HEK293 (cell line): ENCODE data around the gene SNX21.

Experiments
- ATF2 ChIP-seq: fragments of 450-650 bp; formaldehyde crosslinking; IDR thresholded peaks from 2 replicates; pipeline ENCODE4 v1.5.1; 2016; ENCODE audit warnings: missing biosample characterization, missing genetic modification characterization, low read depth
- INSM2 ChIP-seq: fragments of 450-650 bp; formaldehyde crosslinking; IDR thresholded peaks from 2 replicates; pipeline ENCODE4 v1.5.1; 2016; ENCODE audit warnings: missing biosample characterization, missing genetic modification characterization
- KLF10 ChIP-seq: fragments of 450-650 bp; IDR thresholded peaks from 2 replicates; pipeline ENCODE4 v1.5.1; 2018; ENCODE audit warnings: missing biosample characterization, mild to moderate bottlenecking, missing genetic modification characterization
- PRDM1 ChIP-seq: fragments of 450-650 bp; formaldehyde crosslinking; IDR thresholded peaks from 2 replicates; pipeline ENCODE4; 2016; ENCODE audit warnings: missing biosample characterization, missing genetic modification characterization
- REPIN1 ChIP-seq: fragments of 450-650 bp; formaldehyde crosslinking; IDR thresholded peaks from 2 replicates; pipeline ENCODE4 v1.5.1; 2017; ENCODE audit warnings: missing biosample characterization, missing genetic modification characterization, low read depth
- SP2 ChIP-seq: fragments of 450-650 bp; formaldehyde crosslinking; IDR thresholded peaks from 2 replicates; pipeline ENCODE4 v1.5.1; 2016; ENCODE audit warnings: missing biosample characterization, missing genetic modification characterization
- SP7 ChIP-seq: fragments of 450-650 bp; formaldehyde crosslinking; IDR thresholded peaks from 2 replicates; pipeline ENCODE4 v1.5.1; 2016; ENCODE audit warnings: missing biosample characterization, missing genetic modification characterization
- WT1 ChIP-seq: fragments of 450-650 bp; formaldehyde crosslinking; IDR thresholded peaks from 2 replicates; pipeline ENCODE4 v1.5.1; 2016; ENCODE audit warnings: missing biosample characterization, missing genetic modification characterization
- ZBTB11 ChIP-seq: fragments of 450-650 bp; formaldehyde crosslinking; conservative IDR thresholded peaks from 2 replicates; pipeline ENCODE4 v1.5.1; 2016; ENCODE audit warnings: low read depth, missing biosample characterization, missing genetic modification characterization
- ZBTB20 ChIP-seq: fragments of 450-650 bp; formaldehyde crosslinking; IDR thresholded peaks from 2 replicates; pipeline ENCODE4 v1.5.1; 2016; ENCODE audit warnings: missing biosample characterization, missing genetic modification characterization
- ZNF112 ChIP-seq: fragments of 450-650 bp; formaldehyde crosslinking; IDR thresholded peaks from 2 replicates; pipeline ENCODE4 v1.5.0; 2017; ENCODE audit warnings: missing biosample characterization, missing genetic modification characterization
- ZNF132 ChIP-seq: fragments of 450-650 bp; formaldehyde crosslinking; IDR thresholded peaks from 2 replicates; pipeline ENCODE4 v1.5.1; 2017; ENCODE audit warnings: missing biosample characterization, missing genetic modification characterization, borderline replicate concordance
- ZNF148 ChIP-seq: fragments of 450-650 bp; formaldehyde crosslinking; IDR thresholded peaks from 2 replicates; pipeline ENCODE4 v1.5.0; 2017; ENCODE audit warnings: missing biosample characterization, missing genetic modification characterization, borderline replicate concordance
- ZNF169 ChIP-seq: fragments of 450-650 bp; formaldehyde crosslinking; IDR thresholded peaks from 2 replicates; pipeline ENCODE4 v1.5.1; 2016; ENCODE audit warnings: missing biosample characterization, missing genetic modification characterization
- ZNF280C ChIP-seq: fragments of 450-650 bp; formaldehyde crosslinking; IDR thresholded peaks from 2 replicates; pipeline ENCODE4 v1.5.1; 2016; ENCODE audit warnings: missing biosample characterization, missing genetic modification characterization
- ZNF354C ChIP-seq: fragments of 450-650 bp; formaldehyde crosslinking; IDR thresholded peaks from 2 replicates; pipeline ENCODE4 v1.5.1; 2016; ENCODE audit warnings: missing biosample characterization, missing genetic modification characterization, low read depth, borderline replicate concordance
- ZNF433 ChIP-seq: fragments of 450-650 bp; formaldehyde crosslinking; IDR thresholded peaks from 2 replicates; pipeline ENCODE4 v1.5.1; 2016; ENCODE audit warnings: missing biosample characterization, missing genetic modification characterization, low read depth
- ZNF48 ChIP-seq: fragments of 450-650 bp; formaldehyde crosslinking; IDR thresholded peaks from 2 replicates; pipeline ENCODE4 v1.5.1; 2016; ENCODE audit warnings: missing biosample characterization, missing genetic modification characterization
- ZNF529 ChIP-seq: fragments of 450-650 bp; formaldehyde crosslinking; IDR thresholded peaks from 2 replicates; pipeline ENCODE4 v1.5.1; 2017; ENCODE audit warnings: missing genetic modification characterization, missing biosample characterization; ENCODE audit not compliant: insufficient replicate concordance
- ZNF544 ChIP-seq: fragments of 450-650 bp; formaldehyde crosslinking; IDR thresholded peaks from 2 replicates; pipeline ENCODE4 v1.5.0; 2017; ENCODE audit warnings: missing biosample characterization, missing genetic modification characterization
- ZNF585B ChIP-seq: fragments of 450-650 bp; formaldehyde crosslinking; IDR thresholded peaks from 2 replicates; pipeline ENCODE4 v1.5.1; 2016; ENCODE audit warnings: missing biosample characterization, missing genetic modification characterization
- ZNF600 ChIP-seq: fragments of 450-650 bp; formaldehyde crosslinking; IDR thresholded peaks from 2 replicates; pipeline ENCODE4 v1.5.1; 2016; ENCODE audit warnings: missing biosample characterization, missing genetic modification characterization
- ZNF654 ChIP-seq: fragments of 450-650 bp; formaldehyde crosslinking; IDR thresholded peaks from 2 replicates; pipeline ENCODE4 v1.5.1; 2016; ENCODE audit warnings: low read depth, missing biosample characterization, missing genetic modification characterization
- ZNF692 ChIP-seq: fragments of 450-650 bp; formaldehyde crosslinking; IDR thresholded peaks from 2 replicates; pipeline ENCODE4 v1.5.1; 2016; ENCODE audit warnings: missing biosample characterization, missing genetic modification characterization
- ZNF791 ChIP-seq: fragments of 450-650 bp; formaldehyde crosslinking; IDR thresholded peaks from 2 replicates; pipeline ENCODE4 v1.5.1; 2016; ENCODE audit warnings: missing biosample characterization, missing genetic modification characterization
- ZNF792 ChIP-seq: fragments of 450-650 bp; formaldehyde crosslinking; IDR thresholded peaks from 2 replicates; pipeline ENCODE4 v1.5.1; 2016; ENCODE audit warnings: missing biosample characterization, missing genetic modification characterization
- ZSCAN16 ChIP-seq: fragments of 450-650 bp; formaldehyde crosslinking; IDR thresholded peaks from 2 replicates; pipeline ENCODE4 v1.5.1; 2016; ENCODE audit warnings: missing biosample characterization, missing genetic modification characterization

The SNX21 gene

GRCh38 chr20:45857114-45857881, 23.7 kb downstream of the SNX21 start, which contains the start of the genes ACOT8 and ZSWIM3 (continued):
- no peak for TF ChIP-seq ZNF132 (tag by site-specific recombination)
- no peak for TF ChIP-seq ZSCAN16 (tag by site-specific recombination)
- TF ChIP-seq ZNF280C (tag by site-specific recombination), result no peak
- TF ChIP-seq ZNF654 (tag by site-specific recombination), result no peak
- TF ChIP-seq ZNF148 (tag by site-specific recombination), result no peak
- peak; percentile 94 for TF ChIP-seq ZBTB11 (tag by site-specific recombination)
- TF ChIP-seq ZNF354C, result no peak
- TF ChIP-seq ZNF529 (tag by site-specific recombination), result no peak
- no peak for TF ChIP-seq ZNF112 (tag by site-specific recombination)
- TF ChIP-seq ZNF791, result no peak
- no peak for TF ChIP-seq ZNF48 (tag by site-specific recombination)
- TF ChIP-seq SP7, result peak; percentile 9; the same call in 1 of the 2 replicates
- no peak for TF ChIP-seq ZNF585B (tag by site-specific recombination)
- TF ChIP-seq ZBTB20, result peak; percentile 99
- TF ChIP-seq REPIN1 (tag by site-specific recombination), result no peak
- TF ChIP-seq PRDM1 (tag by site-specific recombination), result no peak
- no peak for TF ChIP-seq ZNF169 (tag by site-specific recombination)
- TF ChIP-seq WT1, result 0 out of 2 replicates have a peak, but pooled peaks have one; percentile 48
- TF ChIP-seq ZNF792 (tag by site-specific recombination), result no peak
- no peak for TF ChIP-seq INSM2 (tag by site-specific recombination)
- TF ChIP-seq ZNF692, result peak; percentile 72; the same call in 1 of the 2 replicates
- TF ChIP-seq KLF10 (tag by site-specific recombination), result 0 out of 2 replicates have a peak, but pooled peaks have one; percentile 37
- TF ChIP-seq ATF2 (tag by site-specific recombination), result no peak
- no peak for TF ChIP-seq ZNF433
- TF ChIP-seq SP2, result peak; percentile 98
- TF ChIP-seq ZNF544, result no peak
- TF ChIP-seq ZNF600 (tag by site-specific recombination), result peak; percentile 54
